Right ventricle myocardium superior (tissue), 1 donor: ENCODE results near the gene BICD1. TPM values are rescaled to one million over a fixed set of nuclear protein-coding genes. Genes with fewer than 3 reads are reported as not detected.

Source experiments
- ATAC-seq: fragments of 200-7000 bp; cut with Tn5 transposase; one replicate; pipeline ENCODE4 v1.9.1; 2020; ENCODE audit warnings: mild to moderate bottlenecking; ENCODE audit not compliant: poor library complexity
- DNase-seq: peaks from one replicate; pipeline ENCODE4 v3.0.0-alpha.2; 2020
- intact Hi-C: fragments of 100-400 bp; cut with DNase I; formaldehyde crosslinking; loops from one replicate; pipeline ENCODE4 v1.11.2; 2022
- total RNA-seq: library from RNA; stranded (reverse); fragmentation: NEBNext Ultra II Directional; extraction: Animal tissue kit (Norgen Biotek cat#: 25700); gene quantifications from one replicate; pipeline ENCODE4 v1.2.1, GENCODE V29; 2021
- donor health status: DM: no; HTN: yes; CAD: no; lungs with severe emphysema.

The BICD1 gene
- total RNA-seq, 1 donor from 2014 or later = 3.5 TPM

GRCh38 chr12:32400866-32401265 lies 294.2 kb downstream of the BICD1 start:
- intact Hi-C loops = no loop called here

GRCh38 chr12:32402170-32402569 lies 295.5 kb downstream of the BICD1 start:
- ATAC-seq = no peak
- intact Hi-C loops = no loop called here
- DNase-seq = no peak

More at GRCh38 chr12:32400866-32401265, 294.2 kb downstream of the BICD1 start:
- DNase-seq (no peak), ATAC-seq (no peak)

- DNase-seq (no peak), ATAC-seq (no peak)
- intact Hi-C loops = no loop called here
Observed at GRCh38 chr12:32402946-32403345, 296.3 kb downstream of the BICD1 start.

- intact Hi-C loops = no loop called here
- ATAC-seq = no peak
- no peak for DNase-seq
Observed at GRCh38 chr12:32407795-32408194, 301.1 kb downstream of the BICD1 start.

- intact Hi-C loops = no loop called here
- no peak for ATAC-seq
- DNase-seq = no peak
Observed at GRCh38 chr12:32413412-32413811, 306.8 kb downstream of the BICD1 start.

GRCh38 chr12:32418221-32418620 lies 311.6 kb downstream of the BICD1 start:
- no peak for DNase-seq
- no peak for ATAC-seq
- intact Hi-C loops = no loop called here

- ATAC-seq (no peak), DNase-seq (no peak)
- intact Hi-C loops = no loop called here
Observed at GRCh38 chr12:32418903-32419519, 312.4 kb downstream of the BICD1 start.

- DNase-seq (no peak), ATAC-seq (peak; percentile 55)
- intact Hi-C loops = no loop called here
Observed at GRCh38 chr12:32419520-32419960, 312.9 kb downstream of the BICD1 start.

GRCh38 chr12:32420356-32420755 lies 313.7 kb downstream of the BICD1 start:
- intact Hi-C loops = no loop called here
- DNase-seq (no peak), ATAC-seq (no peak)

- ATAC-seq (no peak), DNase-seq (no peak)
- intact Hi-C loops = no loop called here
Observed at GRCh38 chr12:32423559-32423958, 316.9 kb downstream of the BICD1 start.

- DNase-seq = no peak
- intact Hi-C loops = no loop called here
- ATAC-seq = no peak
Observed at GRCh38 chr12:32431025-32431424, 324.4 kb downstream of the BICD1 start.

Other genes with a start within 250 kb of the BICD1 start
- 18.1 TPM for gene RESF1, start 147.4 kb upstream of the BICD1 start, total RNA-seq